ENCODE measurements around the gene MYO18B.
A peak's percentile ranks its signal among the peaks of the same experiment; 100 is the strongest.

Gene MYO18B

DNA sequence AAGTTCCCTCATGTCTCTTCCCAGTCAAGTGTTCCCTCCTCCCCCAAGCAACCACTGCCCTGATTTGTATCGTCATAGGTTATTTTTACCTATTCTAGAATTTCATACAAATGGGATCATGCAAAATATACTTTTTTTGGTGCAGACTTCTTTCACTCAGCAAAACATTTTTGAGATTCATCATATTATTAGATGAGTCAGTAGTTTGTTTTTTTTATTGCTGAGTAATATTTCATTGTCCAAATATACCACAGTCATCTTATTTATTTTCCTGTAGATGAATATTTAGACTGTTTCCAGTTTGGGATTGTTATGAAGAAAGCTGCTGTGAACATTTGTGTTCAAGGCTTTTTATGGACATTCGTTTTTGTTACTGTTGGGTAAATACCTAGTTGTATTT, 301.0 kb downstream of the MYO18B start:
- Histone ChIP-seq H3K36me3 (ENCODE audit: insufficient read depth, insufficient read length, low read length) (no peaks in the 10 kb centered on the region), H3K9ac (ENCODE audit: insufficient read length, low read depth) (no peak overlapping the region), H3K4me3 (ENCODE audit: insufficient read length, low read depth) (no peak overlapping the region), H3K9me3 (ENCODE audit: insufficient read depth, low read length) (peaks cover 6% of the 10 kb centered on the region; the same call in 1 of the 2 replicates), H3K4me1 (ENCODE audit: insufficient read depth, insufficient read length) (peaks cover 2% of the 10 kb centered on the region), H3K27me3 (ENCODE audit: insufficient read depth, insufficient read length) (no peaks in the 10 kb centered on the region)
- no peak for DNase-seq (ENCODE audit: low read depth, low spot score)
- TF ChIP-seq YY1 (IDR thresholded peaks at IDR 0.05; ENCODE audit: insufficient read depth, insufficient read length) = no peak
- no peak for TF ChIP-seq ZNF274 (IDR thresholded peaks at IDR 0.05; ENCODE audit: low read depth, low read length)
- TF ChIP-seq SUZ12 (IDR thresholded peaks at IDR 0.05; ENCODE audit: extremely low read depth, insufficient read depth, insufficient read length) = no peak

DNA sequence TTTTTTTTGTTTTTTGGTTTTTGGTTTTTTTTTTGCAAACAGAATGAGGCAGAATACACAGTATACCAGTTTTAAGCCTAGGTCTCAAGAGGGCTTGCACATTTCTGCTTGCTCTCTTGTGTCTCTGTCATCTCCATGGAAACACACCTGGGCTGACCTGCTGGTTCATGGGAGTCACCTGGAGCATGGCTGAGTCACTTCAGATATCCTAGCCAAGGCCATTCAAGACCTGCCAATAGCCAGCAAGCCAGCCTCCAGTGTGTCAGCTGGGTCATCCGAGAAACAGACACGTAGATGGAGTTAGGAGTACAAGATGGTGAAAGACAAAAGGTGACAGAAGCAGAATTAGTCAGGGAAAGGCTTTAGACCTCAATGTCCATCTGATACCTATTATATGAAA, 303.1 kb downstream of the MYO18B start:
- DNase-seq (ENCODE audit: low read depth, low spot score) = no peak
- H3K27me3 ChIP-seq (ENCODE audit: insufficient read depth, insufficient read length) = no peaks in the 10 kb centered on the region
- no peak overlapping the region for H3K9ac ChIP-seq (ENCODE audit: insufficient read length, low read depth)
- H3K4me1 ChIP-seq (ENCODE audit: insufficient read depth, insufficient read length) = peaks cover 2% of the 10 kb centered on the region
- TF ChIP-seq YY1 (IDR thresholded peaks at IDR 0.05; ENCODE audit: insufficient read depth, insufficient read length) = no peak
- TF ChIP-seq SUZ12 (IDR thresholded peaks at IDR 0.05; ENCODE audit: extremely low read depth, insufficient read depth, insufficient read length) = no peak
- TF ChIP-seq ZNF274 (IDR thresholded peaks at IDR 0.05; ENCODE audit: low read depth, low read length) = no peak
- no peaks in the 10 kb centered on the region for H3K36me3 ChIP-seq (ENCODE audit: insufficient read depth, insufficient read length, low read length)
- no peaks in the 10 kb centered on the region for H3K9me3 ChIP-seq (ENCODE audit: insufficient read depth, low read length)
- H3K4me3 ChIP-seq (ENCODE audit: insufficient read length, low read depth) = no peak overlapping the region

DNA sequence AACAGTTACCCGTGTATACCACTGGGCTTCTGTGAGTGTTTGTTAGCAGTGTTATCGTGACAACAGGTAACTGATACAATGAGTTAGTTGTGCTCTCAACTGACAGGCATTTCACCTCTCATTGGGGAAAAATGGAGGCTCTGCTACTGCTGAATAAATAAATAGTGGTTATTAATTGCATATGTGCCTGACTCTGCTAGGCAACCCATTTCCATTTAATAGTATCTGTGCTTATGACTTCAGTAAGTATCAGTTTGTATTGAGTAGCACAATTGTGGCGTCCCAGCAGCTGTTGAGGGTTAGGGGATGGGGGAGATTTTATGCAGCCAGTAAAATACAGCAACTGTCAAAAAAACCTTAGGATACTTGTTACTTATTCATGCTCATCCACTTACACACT, 303.9 kb downstream of the MYO18B start:
- H3K27me3 ChIP-seq (ENCODE audit: insufficient read depth, insufficient read length) = no peaks in the 10 kb centered on the region
- TF ChIP-seq SUZ12 (IDR thresholded peaks at IDR 0.05; ENCODE audit: extremely low read depth, insufficient read depth, insufficient read length) = no peak
- TF ChIP-seq ZNF274 (IDR thresholded peaks at IDR 0.05; ENCODE audit: low read depth, low read length) = no peak
- no peak for TF ChIP-seq YY1 (IDR thresholded peaks at IDR 0.05; ENCODE audit: insufficient read depth, insufficient read length)
- DNase-seq (ENCODE audit: low read depth, low spot score) = no peak
- H3K9me3 ChIP-seq (ENCODE audit: insufficient read depth, low read length) = no peaks in the 10 kb centered on the region
- no peak overlapping the region for H3K9ac ChIP-seq (ENCODE audit: insufficient read length, low read depth)
- no peaks in the 10 kb centered on the region for H3K36me3 ChIP-seq (ENCODE audit: insufficient read depth, insufficient read length, low read length)
- H3K4me1 ChIP-seq (ENCODE audit: insufficient read depth, insufficient read length) = peaks cover 2% of the 10 kb centered on the region
- no peak overlapping the region for H3K4me3 ChIP-seq (ENCODE audit: insufficient read length, low read depth)

DNA sequence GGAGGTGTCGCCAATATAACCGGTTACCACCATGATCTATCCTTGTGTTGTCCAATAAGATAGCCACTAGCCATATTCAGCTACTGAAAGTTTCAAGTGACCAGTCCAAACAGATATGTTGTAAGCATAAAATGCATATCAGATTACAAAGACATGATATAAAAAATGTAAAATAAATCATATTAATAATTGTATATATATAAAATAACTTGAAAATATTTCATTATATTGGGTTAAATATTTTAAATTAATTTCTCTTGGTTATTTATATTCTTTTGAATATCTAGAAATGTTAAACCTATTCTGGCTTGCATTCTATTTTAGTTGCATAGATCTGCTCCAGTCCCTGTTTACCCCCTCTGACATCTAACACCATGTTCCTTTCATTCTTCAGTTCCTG, 305.5 kb downstream of the MYO18B start:
- no peaks in the 10 kb centered on the region for H3K36me3 ChIP-seq (ENCODE audit: insufficient read depth, insufficient read length, low read length)
- no peak overlapping the region for H3K4me3 ChIP-seq (ENCODE audit: insufficient read length, low read depth)
- TF ChIP-seq ZNF274 (IDR thresholded peaks at IDR 0.05; ENCODE audit: low read depth, low read length) = no peak
- no peak for TF ChIP-seq YY1 (IDR thresholded peaks at IDR 0.05; ENCODE audit: insufficient read depth, insufficient read length)
- TF ChIP-seq SUZ12 (IDR thresholded peaks at IDR 0.05; ENCODE audit: extremely low read depth, insufficient read depth, insufficient read length) = no peak
- no peak overlapping the region for H3K9ac ChIP-seq (ENCODE audit: insufficient read length, low read depth)
- H3K4me1 ChIP-seq (ENCODE audit: insufficient read depth, insufficient read length) = peaks cover 2% of the 10 kb centered on the region
- H3K9me3 ChIP-seq (ENCODE audit: insufficient read depth, low read length) = no peaks in the 10 kb centered on the region
- no peaks in the 10 kb centered on the region for H3K27me3 ChIP-seq (ENCODE audit: insufficient read depth, insufficient read length)
- no peak for DNase-seq (ENCODE audit: low read depth, low spot score)

DNA sequence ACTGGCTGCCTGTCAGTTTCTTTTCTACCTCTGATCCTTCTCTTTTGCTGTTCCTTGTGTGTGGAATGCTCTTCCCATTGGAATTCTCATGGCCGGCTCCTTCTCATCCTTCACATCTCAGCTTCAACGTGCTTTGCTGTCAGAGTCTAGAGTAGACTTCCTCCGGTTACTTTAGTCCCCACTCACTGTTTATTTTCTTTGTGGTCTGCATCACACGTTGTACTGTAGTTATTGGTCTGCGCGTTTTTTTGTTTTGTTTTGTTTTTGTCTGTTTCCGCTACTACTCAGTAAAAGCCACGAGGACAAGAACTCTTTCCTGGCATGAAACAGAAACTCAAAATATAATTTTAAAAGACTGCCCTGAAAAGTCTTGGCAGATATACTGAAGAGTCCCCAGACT, 305.9 kb downstream of the MYO18B start:
- Histone ChIP-seq H3K9ac (ENCODE audit: insufficient read length, low read depth) (no peak overlapping the region), H3K36me3 (ENCODE audit: insufficient read depth, insufficient read length, low read length) (no peaks in the 10 kb centered on the region), H3K4me3 (ENCODE audit: insufficient read length, low read depth) (no peak overlapping the region), H3K27me3 (ENCODE audit: insufficient read depth, insufficient read length) (no peaks in the 10 kb centered on the region), H3K4me1 (ENCODE audit: insufficient read depth, insufficient read length) (peaks cover 2% of the 10 kb centered on the region), H3K9me3 (ENCODE audit: insufficient read depth, low read length) (no peaks in the 10 kb centered on the region)
- no peak for DNase-seq (ENCODE audit: low read depth, low spot score)
- TF ChIP-seq YY1 (IDR thresholded peaks at IDR 0.05; ENCODE audit: insufficient read depth, insufficient read length) = no peak
- no peak for TF ChIP-seq SUZ12 (IDR thresholded peaks at IDR 0.05; ENCODE audit: extremely low read depth, insufficient read depth, insufficient read length)
- no peak for TF ChIP-seq ZNF274 (IDR thresholded peaks at IDR 0.05; ENCODE audit: low read depth, low read length)

DNA sequence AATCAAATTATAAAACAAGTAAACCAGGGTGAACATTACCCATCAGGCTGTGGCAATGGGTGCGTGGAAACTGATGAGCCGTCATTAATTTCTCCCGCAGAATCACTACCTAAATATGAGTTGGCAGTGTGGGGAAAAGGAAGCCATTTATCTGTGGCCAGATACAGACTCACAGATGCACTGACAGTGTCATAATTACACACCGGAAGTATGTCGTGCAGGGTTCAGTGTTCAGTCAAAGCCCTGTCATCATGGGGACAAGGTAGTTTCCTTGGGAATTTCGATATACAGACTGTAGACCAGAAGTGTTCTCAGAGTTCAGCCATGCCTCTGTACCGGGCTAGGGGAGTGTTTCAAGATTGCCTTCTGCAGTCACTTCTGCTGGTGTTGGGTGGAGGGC, 308.1 kb downstream of the MYO18B start:
- no peaks in the 10 kb centered on the region for H3K9me3 ChIP-seq (ENCODE audit: insufficient read depth, low read length)
- no peaks in the 10 kb centered on the region for H3K36me3 ChIP-seq (ENCODE audit: insufficient read depth, insufficient read length, low read length)
- no peak overlapping the region for H3K4me3 ChIP-seq (ENCODE audit: insufficient read length, low read depth)
- no peak for DNase-seq (ENCODE audit: low read depth, low spot score)
- H3K9ac ChIP-seq (ENCODE audit: insufficient read length, low read depth) = no peak overlapping the region
- no peaks in the 10 kb centered on the region for H3K27me3 ChIP-seq (ENCODE audit: insufficient read depth, insufficient read length)
- peaks cover 9% of the 10 kb centered on the region for H3K4me1 ChIP-seq (ENCODE audit: insufficient read depth, insufficient read length)
- TF ChIP-seq YY1 (IDR thresholded peaks at IDR 0.05; ENCODE audit: insufficient read depth, insufficient read length) (no peak), ZNF274 (IDR thresholded peaks at IDR 0.05; ENCODE audit: low read depth, low read length) (no peak), SUZ12 (IDR thresholded peaks at IDR 0.05; ENCODE audit: extremely low read depth, insufficient read depth, insufficient read length) (no peak)

DNA sequence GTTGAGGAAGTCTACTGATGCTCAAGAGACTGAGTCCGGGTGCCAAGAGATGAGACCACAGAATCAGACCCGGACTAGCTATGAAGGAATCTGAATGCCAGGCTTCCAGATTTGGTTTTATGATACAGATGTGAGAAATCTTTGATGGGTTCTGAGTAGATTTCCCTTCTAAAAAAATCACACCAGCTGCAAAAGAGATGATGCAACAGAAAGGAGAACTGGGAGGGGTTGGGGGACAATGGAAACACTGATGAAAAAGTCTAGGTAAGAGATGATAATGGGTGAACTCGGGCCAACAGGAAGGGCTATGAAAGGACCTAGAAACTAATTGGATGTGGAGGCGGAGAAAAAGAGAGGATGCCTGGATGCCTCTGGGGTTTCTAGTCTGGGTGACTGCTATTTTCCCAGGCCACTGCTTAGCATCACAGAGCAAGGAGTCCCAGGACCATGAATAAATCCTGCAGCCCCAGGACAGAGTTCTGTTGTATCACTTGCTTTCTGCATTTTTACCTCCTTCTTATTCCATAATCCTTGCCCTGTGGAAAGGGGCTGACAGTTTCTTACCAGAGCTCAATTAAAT, 311.8 kb downstream of the MYO18B start:
- Histone ChIP-seq H3K4me3 (ENCODE audit: insufficient read length, low read depth) (no peak overlapping the region), H3K36me3 (ENCODE audit: insufficient read depth, insufficient read length, low read length) (no peaks in the 10 kb centered on the region), H3K27me3 (ENCODE audit: insufficient read depth, insufficient read length) (no peaks in the 10 kb centered on the region), H3K9me3 (ENCODE audit: insufficient read depth, low read length) (no peaks in the 10 kb centered on the region), H3K4me1 (ENCODE audit: insufficient read depth, insufficient read length) (peaks cover 9% of the 10 kb centered on the region), H3K9ac (ENCODE audit: insufficient read length, low read depth) (no peak overlapping the region)
- DNase-seq (ENCODE audit: low read depth, low spot score) = peak; percentile 81
- TF ChIP-seq YY1 (IDR thresholded peaks at IDR 0.05; ENCODE audit: insufficient read depth, insufficient read length) (no peak), SUZ12 (IDR thresholded peaks at IDR 0.05; ENCODE audit: extremely low read depth, insufficient read depth, insufficient read length) (no peak), ZNF274 (IDR thresholded peaks at IDR 0.05; ENCODE audit: low read depth, low read length) (no peak)
